ENCODE results near the gene MGAT1. TPM values are rescaled to one million over a fixed set of nuclear protein-coding genes. Genes with fewer than 3 reads are reported as not detected.

The MGAT1 gene
- total RNA-seq, 1 experiment from 2014 or later: 72.7 TPM

GRCh38 chr5:180790524-180790923, 12.1 kb downstream of the MGAT1 start:
- H2BK15ac ChIP-seq (ENCODE audit: low read depth, low read length): no peak overlapping the region
- Mint-ChIP-seq H3K9me3 (no peaks in the 10 kb centered on the region; a peak in 1 of 5 replicates), H3K4me1 (peaks cover 33 to 48% of the 10 kb centered on the region in 2 experiments), H3K36me3 (ENCODE audit: insufficient read depth in 1 of 3, low read depth in 3 of 3) (peaks cover 12 to 50% (median 29%) of the 10 kb centered on the region in 3 experiments; a peak in 6 of 7 replicates), H3K27me3 (ENCODE audit: low read depth) (no peaks in the 10 kb centered on the region), H3K27ac (peak overlapping the region; percentile 31 to 69 (median 65); a peak in 3 of 7 replicates), H3K4me3 (no peak overlapping the region)
- H3K56ac ChIP-seq (ENCODE audit: insufficient read length, low read depth, low read length): no peak overlapping the region
- H3T11ph ChIP-seq (ENCODE audit: low read length): no peak overlapping the region
- no peaks in the 10 kb centered on the region for H4K20me1 ChIP-seq (ENCODE audit: control insufficient read depth, insufficient read depth, insufficient read length)
- H3K79me1 ChIP-seq (ENCODE audit: insufficient read depth, low read depth, low read length, poor library complexity, severe bottlenecking): peaks cover 2% of the 10 kb centered on the region
- H4K5ac ChIP-seq (ENCODE audit: insufficient read length, low read depth, low read length): no peak overlapping the region
- H3K23me2 ChIP-seq (ENCODE audit: insufficient read length, low read depth, low read length, poor library complexity, severe bottlenecking): no peaks in the 10 kb centered on the region
- no peak overlapping the region for H2BK120ac ChIP-seq (ENCODE audit: low read depth, low read length, poor library complexity, severe bottlenecking)
- no peak overlapping the region for H2BK5ac ChIP-seq (ENCODE audit: insufficient read length, low read length)
- no peak overlapping the region for H3K14ac ChIP-seq (ENCODE audit: insufficient read depth, low read length)
- no peaks in the 10 kb centered on the region for H3K27me3 ChIP-seq (ENCODE audit: insufficient read depth, low read length)
- H2AFZ ChIP-seq (ENCODE audit: low read length): no peak overlapping the region
- no peak overlapping the region for H2BK20ac ChIP-seq (ENCODE audit: low read depth, low read length, poor library complexity, severe bottlenecking)
- H3K4ac ChIP-seq (ENCODE audit: low read depth, low read length): no peak overlapping the region
- H3K79me2 ChIP-seq (ENCODE audit: insufficient read depth, low read length): no peaks in the 10 kb centered on the region; the same call in 1 of the 2 replicates
- no peak overlapping the region for H2AK5ac ChIP-seq (ENCODE audit: insufficient read length, low read length)
- H3K9ac ChIP-seq (ENCODE audit: extremely low read depth, insufficient read length, low read length): no peak overlapping the region
- H3K9me3 ChIP-seq (ENCODE audit: control insufficient read depth, low read depth, low read length): no peaks in the 10 kb centered on the region
- H4K91ac ChIP-seq (ENCODE audit: insufficient read length, low read depth, low read length): no peak overlapping the region
- H4K8ac ChIP-seq (replicated peaks; ENCODE audit: insufficient read length, low read depth, low read length): no peak overlapping the region
- H3K4me1 ChIP-seq (ENCODE audit: insufficient read depth, low read length): peaks cover 7% of the 10 kb centered on the region; the same call in 1 of the 2 replicates
- no peak for DNase-seq
- no peak overlapping the region for H3K4me2 ChIP-seq (ENCODE audit: insufficient read depth, insufficient read length, low read length)
- WGBS (ENCODE audit: extremely low coverage, insufficient read length, low lambda C conversion rate): no CpG with 5 or more reads among the region's 6 CpGs
- no peak overlapping the region for H3K27ac ChIP-seq (ENCODE audit: insufficient read length, low read depth, low read length)
- no peak for TF ChIP-seq CTCF (conservative IDR thresholded peaks at IDR 0.05)
- no peak overlapping the region for H2BK12ac ChIP-seq (ENCODE audit: insufficient read length, low read depth, low read length)
- H3K18ac ChIP-seq (ENCODE audit: insufficient read length, low read depth, low read length): no peak overlapping the region
- no peak overlapping the region for H3K23ac ChIP-seq (ENCODE audit: insufficient read length, low read depth, low read length)
